Hematopoietic multipotent progenitor cell (in vitro differentiated cells): ENCODE results near the gene SLC47A2. TPM values are rescaled to one million over a fixed set of nuclear protein-coding genes. Genes with fewer than 3 reads are reported as not detected.

Experiments
- DNase-seq, 3 donors: peaks; one replicate each; pipeline ENCODE4 v3.0.0-alpha.2; 2011 to 2015; ENCODE audit warnings: low read depth in 2 of 3, low spot score in 2 of 3
- small RNA-seq: library from RNA; depleted of rRNA; stranded (forward); fragments of <200 nt; gene quantifications from one replicate; pipeline ENCODE3, GENCODE V24; 2012
- total RNA-seq: library from RNA; depleted of rRNA; stranded (reverse); fragments of >200 nt; gene quantifications from one replicate; pipeline ENCODE4 v1.2.3, GENCODE V29; 2012

The SLC47A2 gene
- total RNA-seq, 1 donor: not detected

GRCh38 chr17:19648475-19649273 is 67.7 kb downstream of the SLC47A2 start, which contains the start of gene ALDH3A2:
Gene ALDH3A2, plus strand, starts transcription at chr17:19648751. Its CDS starts 221 bp downstream, at chr17:19648972.
- peak; percentile 72 to 91 (median 85) for DNase-seq

- peak; percentile 31 to 47 (median 47) for DNase-seq
Observed at GRCh38 chr17:19647697-19648474, 68.5 kb downstream of the SLC47A2 start.

DNA sequence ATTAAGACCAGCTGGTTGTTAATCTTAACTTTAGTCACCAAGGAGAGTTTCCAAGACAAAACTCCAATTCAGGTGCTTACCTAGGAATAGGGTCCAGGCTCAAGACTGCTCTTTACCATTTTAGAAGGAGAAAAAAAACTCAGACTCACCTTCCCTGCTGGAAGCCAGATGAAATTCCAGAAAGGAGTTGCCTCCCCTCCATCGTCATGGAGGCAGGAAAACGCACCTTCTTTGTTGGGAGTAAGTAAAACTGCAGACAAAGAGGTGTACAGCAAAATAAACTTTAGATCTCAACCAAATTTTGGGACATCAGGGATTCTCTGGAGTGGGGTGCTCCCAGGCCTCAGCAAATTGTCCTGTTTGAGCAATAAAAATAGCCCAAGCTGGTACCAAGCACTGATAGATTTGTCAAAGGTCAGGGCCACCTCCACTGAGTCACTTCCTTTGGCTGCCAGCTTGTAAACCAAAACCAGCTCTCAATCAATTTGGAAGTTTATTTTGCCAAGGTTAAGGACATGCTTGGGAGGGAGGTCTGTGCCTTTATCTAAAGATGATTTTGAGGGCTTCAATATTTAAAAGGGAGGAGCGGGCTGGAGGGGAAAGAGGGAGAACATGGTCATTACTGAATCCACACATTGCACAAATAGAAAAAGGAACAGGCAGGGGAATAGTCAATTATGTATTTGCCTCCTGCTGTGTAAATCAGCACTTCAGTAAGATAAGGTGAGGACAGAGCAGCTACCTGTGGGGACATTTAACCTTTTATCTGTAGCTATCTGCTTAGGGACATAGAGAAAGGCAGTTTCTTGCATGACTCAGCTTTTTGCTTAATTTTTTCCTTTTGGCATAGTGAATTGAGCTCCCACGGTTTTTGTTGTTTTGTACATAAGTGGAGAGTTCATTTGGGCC is 69.3 kb downstream of the SLC47A2 start:
- peak in 2 of 3 donors; percentile 12 to 14 for DNase-seq

DNA sequence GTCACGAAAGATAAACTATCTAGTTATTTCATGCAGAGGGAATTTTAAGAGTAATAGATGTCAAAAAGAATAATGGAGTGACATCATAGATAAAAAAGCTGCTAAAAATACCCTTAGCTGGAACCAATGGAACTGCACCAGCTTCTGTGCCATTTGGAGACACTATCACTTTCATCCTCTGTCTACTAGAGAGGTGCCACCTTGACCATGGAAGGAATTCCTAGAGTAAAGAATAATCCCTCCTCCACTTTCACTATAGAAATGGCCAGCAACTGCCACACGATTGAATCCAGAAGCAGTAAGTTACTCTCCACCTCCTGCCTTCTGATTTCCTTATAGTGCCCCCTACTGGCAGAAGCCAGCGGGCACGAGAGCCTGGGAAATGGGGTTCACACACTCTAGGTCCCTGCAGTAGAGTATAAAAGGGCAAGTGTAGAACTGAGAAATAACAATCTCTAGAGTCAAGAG is 70.6 kb downstream of the SLC47A2 start:
- peak in 2 of 3 donors; percentile 37 to 69 for DNase-seq

DNA sequence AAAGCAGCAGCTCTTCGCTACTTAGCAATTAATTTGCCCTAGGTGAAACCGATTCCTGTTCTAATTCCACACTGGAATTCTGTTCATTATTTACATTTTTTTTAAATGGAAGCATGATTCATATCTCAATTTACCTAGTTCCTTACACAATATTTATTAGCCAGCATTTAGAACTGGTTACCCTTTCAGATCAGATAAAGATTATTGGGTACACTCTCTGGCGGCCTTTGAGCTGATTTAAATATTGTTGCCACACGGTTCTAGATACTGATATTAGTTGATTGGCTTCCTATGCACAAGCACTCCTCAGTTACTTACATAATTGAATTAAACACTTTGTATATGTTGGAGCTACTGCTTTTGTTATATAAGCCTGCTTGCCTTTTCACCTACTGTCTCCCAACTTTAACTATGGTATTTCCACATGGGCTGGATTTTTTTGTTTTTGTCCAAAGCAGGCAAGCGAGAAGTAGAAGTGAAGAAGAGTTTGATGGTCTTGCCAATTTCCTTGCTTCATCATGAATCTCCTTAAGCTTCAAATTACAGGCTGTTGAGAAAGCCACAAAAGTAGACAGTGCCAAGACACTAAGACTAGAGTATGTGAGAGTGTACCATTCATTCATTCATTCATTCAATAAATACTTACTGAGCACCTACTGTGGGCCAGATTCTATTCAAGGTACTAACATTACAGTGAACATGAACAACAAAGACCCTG is 71.7 kb downstream of the SLC47A2 start:
- DNase-seq: no peak

GRCh38 chr17:19642373-19642893 is 74.0 kb downstream of the SLC47A2 start:
- no peak for DNase-seq

GRCh38 chr17:19641687-19642372 is 74.6 kb downstream of the SLC47A2 start:
- no peak for DNase-seq

DNA sequence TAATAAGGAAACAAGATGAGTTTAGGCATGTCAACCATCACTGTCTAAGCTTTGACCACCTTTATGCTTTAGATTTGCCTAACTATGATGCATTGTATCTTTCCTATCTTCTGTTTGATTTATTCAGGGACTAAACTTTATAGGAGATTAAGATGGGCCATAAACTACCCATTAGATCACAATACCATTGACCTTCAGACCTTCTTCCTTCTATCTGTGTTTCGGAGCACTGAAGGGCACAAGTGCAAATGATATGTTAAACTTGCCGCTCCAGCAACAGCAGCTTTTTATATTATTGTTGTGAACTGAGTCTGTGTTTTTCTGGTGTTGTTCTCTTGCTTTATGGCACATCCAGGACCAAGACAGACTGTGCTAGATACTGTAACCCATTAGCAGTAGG is 84.5 kb downstream of the SLC47A2 start:
- DNase-seq: no peak

- no peak for DNase-seq
Observed at GRCh38 chr17:19630661-19631060, 85.7 kb downstream of the SLC47A2 start.

DNA sequence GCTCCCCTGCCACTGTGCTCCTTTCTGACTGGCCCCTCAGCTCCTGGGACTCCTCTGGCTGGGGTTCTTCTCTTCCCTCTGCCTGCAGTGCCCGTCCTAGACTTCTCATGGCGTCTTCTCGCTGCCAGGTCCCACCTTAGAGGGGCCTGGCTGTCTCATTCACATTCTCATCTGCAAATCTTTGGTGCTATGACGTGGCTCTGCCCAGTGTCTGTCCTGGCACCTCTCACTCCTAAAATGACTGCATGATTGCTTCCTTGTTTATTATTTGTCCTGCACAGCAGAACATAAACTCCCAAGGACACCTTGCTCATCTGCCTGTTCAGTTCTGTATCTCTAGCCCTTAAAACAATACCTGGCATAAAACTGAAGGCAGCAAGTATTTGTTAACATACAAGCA is 86.3 kb downstream of the SLC47A2 start:
- DNase-seq: no peak

DNA sequence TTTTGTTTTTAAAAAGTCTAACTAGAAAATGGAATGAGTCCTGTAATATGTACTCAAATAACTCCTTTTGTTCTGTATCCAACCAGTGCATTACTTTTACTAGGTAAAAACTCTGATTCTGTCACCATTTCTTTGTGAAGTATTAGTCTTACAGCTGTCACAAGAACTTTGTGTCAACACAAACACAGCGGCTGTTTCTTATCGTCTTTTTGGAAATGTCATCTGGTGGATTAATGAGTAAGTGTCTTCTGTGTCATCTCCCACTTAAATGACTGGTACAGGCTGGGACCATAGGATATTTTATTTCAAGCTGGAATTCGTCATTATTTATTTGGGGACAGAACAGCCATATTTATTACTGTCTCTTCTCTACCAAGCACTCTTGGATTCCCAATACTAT is 86.9 kb downstream of the SLC47A2 start:
- no peak for DNase-seq

Small RNA genes within 50 kb of the gene (small RNA-seq; reads per million reads assigned to genes)
- gene RF00322: not detected

Other genes starting within 250 kb of the SLC47A2 start
- under 0.01 TPM for gene SLC47A1, start 182.7 kb downstream of the SLC47A2 start, total RNA-seq
- 48.7 TPM for gene ALDH3A2, start 67.8 kb downstream of the SLC47A2 start, total RNA-seq
- gene ALDH3A1, start 31.7 kb upstream of the SLC47A2 start, total RNA-seq: 0.81 TPM
- 21.0 TPM for gene ULK2, start 151.4 kb upstream of the SLC47A2 start, total RNA-seq